ENCODE results near the gene ERN1. TPM values are rescaled to one million over a fixed set of nuclear protein-coding genes. Genes with fewer than 3 reads are reported as not detected.

ERN1 gene
- total RNA-seq, 1 experiment from 2014 or later: 27.5 TPM

GRCh38 chr17:64016974-64017373 is 113.0 kb downstream of the ERN1 start:
- intact Hi-C loops (cut with micrococcal nuclease; ENCODE audit: unreplicated experiment): no loop called here
- POLR2A ChIA-PET: no interaction called here
- no peaks in the 10 kb centered on the region for H3K9me3 Mint-ChIP-seq (ENCODE audit: unreplicated experiment)

GRCh38 chr17:64016231-64016784 is 113.6 kb downstream of the ERN1 start:
- no TSS peak for BruUV-seq (replicated peaks)
- ChIA-PET CTCF (interaction anchor here (0.9 to 1.0 kb wide), 2 partner anchors 13 to 117 kb away, joined by 3 to 4 read pairs; no protein-coding TSS in a partner anchor), POLR2A (no interaction called here)
- intact Hi-C loops (cut with micrococcal nuclease; ENCODE audit: unreplicated experiment): no loop called here
- no peaks in the 10 kb centered on the region for H3K36me3 ChIP-seq (ENCODE audit: control insufficient read depth, insufficient read depth, low read length)
- H3K4me3 Mint-ChIP-seq (ENCODE audit: unreplicated experiment): no peak overlapping the region
- H3K36me3 Mint-ChIP-seq (ENCODE audit: insufficient read depth, unreplicated experiment): no peaks in the 10 kb centered on the region
- H3K27me3 ChIP-seq (replicated peaks; ENCODE audit: control insufficient read depth, insufficient read depth, low read length): no peaks in the 10 kb centered on the region
- H3K4me1 Mint-ChIP-seq (ENCODE audit: low read depth, unreplicated experiment): no peaks in the 10 kb centered on the region
- peaks cover 9% of the 10 kb centered on the region for H3K27me3 Mint-ChIP-seq (ENCODE audit: insufficient read depth, unreplicated experiment)
- no peaks in the 10 kb centered on the region for H3K9me3 Mint-ChIP-seq (ENCODE audit: unreplicated experiment)
- H3K9me3 ChIP-seq: no peaks in the 10 kb centered on the region
- TF ChIP-seq CTCF (IDR thresholded peaks at IDR 0.05; ENCODE audit: insufficient read depth in 1 of 2, low read depth in 1 of 2, low read length in 1 of 2, severe bottlenecking in 1 of 2, unreplicated experiment in 1 of 2): no peak
- DNase-seq: no peak
- H3K4me1 ChIP-seq: no peaks in the 10 kb centered on the region
- no peak overlapping the region for H3K27ac Mint-ChIP-seq (ENCODE audit: unreplicated experiment)
- H3K4me3 ChIP-seq (ENCODE audit: low read depth, low read length): no peak overlapping the region

More at GRCh38 chr17:64016974-64017373, 113.0 kb downstream of the ERN1 start:
- Histone ChIP-seq H3K9me3 (no peaks in the 10 kb centered on the region), H3K4me1 (no peaks in the 10 kb centered on the region), H3K36me3 (ENCODE audit: control insufficient read depth, insufficient read depth, low read length) (no peaks in the 10 kb centered on the region), H3K27me3 (replicated peaks; ENCODE audit: control insufficient read depth, insufficient read depth, low read length) (no peaks in the 10 kb centered on the region), H3K4me3 (ENCODE audit: low read depth, low read length) (no peak overlapping the region)
- CTCF ChIA-PET: interaction anchor here (1.0 kb wide), 1 partner anchor 13 kb away, joined by 3 read pairs; no protein-coding TSS in a partner anchor
- Mint-ChIP-seq H3K36me3 (ENCODE audit: insufficient read depth, unreplicated experiment) (no peaks in the 10 kb centered on the region), H3K4me3 (ENCODE audit: unreplicated experiment) (no peak overlapping the region), H3K27me3 (ENCODE audit: insufficient read depth, unreplicated experiment) (peaks cover 9% of the 10 kb centered on the region), H3K4me1 (ENCODE audit: low read depth, unreplicated experiment) (no peaks in the 10 kb centered on the region), H3K27ac (ENCODE audit: unreplicated experiment) (no peak overlapping the region)
- no peak for TF ChIP-seq CTCF (IDR thresholded peaks at IDR 0.05; ENCODE audit: insufficient read depth in 1 of 2, low read depth in 1 of 2, low read length in 1 of 2, severe bottlenecking in 1 of 2, unreplicated experiment in 1 of 2)
- no peak for DNase-seq
- BruUV-seq (replicated peaks): no TSS peak

- Mint-ChIP-seq H3K9me3 (ENCODE audit: unreplicated experiment) (no peaks in the 10 kb centered on the region), H3K27me3 (ENCODE audit: insufficient read depth, unreplicated experiment) (peaks cover 9% of the 10 kb centered on the region), H3K27ac (ENCODE audit: unreplicated experiment) (no peak overlapping the region), H3K4me3 (ENCODE audit: unreplicated experiment) (no peak overlapping the region), H3K4me1 (ENCODE audit: low read depth, unreplicated experiment) (no peaks in the 10 kb centered on the region), H3K36me3 (ENCODE audit: insufficient read depth, unreplicated experiment) (no peaks in the 10 kb centered on the region)
- CTCF ChIA-PET: no interaction called here
- POLR2A ChIA-PET: no interaction called here
- Histone ChIP-seq H3K27me3 (replicated peaks; ENCODE audit: control insufficient read depth, insufficient read depth, low read length) (no peaks in the 10 kb centered on the region), H3K9me3 (no peaks in the 10 kb centered on the region), H3K4me3 (ENCODE audit: low read depth, low read length) (no peak overlapping the region), H3K4me1 (no peaks in the 10 kb centered on the region), H3K36me3 (ENCODE audit: control insufficient read depth, insufficient read depth, low read length) (no peaks in the 10 kb centered on the region)
- intact Hi-C loops (cut with micrococcal nuclease; ENCODE audit: unreplicated experiment): no loop called here
- DNase-seq: no peak
- no peak for TF ChIP-seq CTCF (IDR thresholded peaks at IDR 0.05; ENCODE audit: insufficient read depth in 1 of 2, low read depth in 1 of 2, low read length in 1 of 2, severe bottlenecking in 1 of 2, unreplicated experiment in 1 of 2)
- BruUV-seq (replicated peaks): no TSS peak
Observed at GRCh38 chr17:64015447-64015846, 114.5 kb downstream of the ERN1 start.

Data from Caco-2 (cell line).